ENCODE data around the gene ABCC1. TPM values are rescaled to one million over a fixed set of nuclear protein-coding genes. Genes with fewer than 3 reads are reported as not detected.
"Not testable (repeated sequence)": the region's sequence is repeated elsewhere in the genome, so short reads cannot be mapped to it uniquely, and the experiment has no call there.

The ABCC1 gene
- total RNA-seq, 1 donor from 2014 or later: 21.8 TPM

- DNase-seq (ENCODE audit: low spot score): no peak
Observed at GRCh38 chr16:16100631-16101030, 151.2 kb downstream of the ABCC1 start.

GRCh38 chr16:16101585-16101984 lies 152.2 kb downstream of the ABCC1 start:
- Mint-ChIP-seq H3K27me3 (ENCODE audit: unreplicated experiment) (peaks cover 2% of the 10 kb centered on the region), H3K4me1 (ENCODE audit: unreplicated experiment) (peaks cover 8% of the 10 kb centered on the region), H3K36me3 (ENCODE audit: low read depth, unreplicated experiment) (peaks cover 22% of the 10 kb centered on the region)

More at GRCh38 chr16:16100631-16101030, 151.2 kb downstream of the ABCC1 start:
- no peak overlapping the region for H3K27ac Mint-ChIP-seq (ENCODE audit: unreplicated experiment)
- peaks cover 2% of the 10 kb centered on the region for H3K27me3 Mint-ChIP-seq (ENCODE audit: unreplicated experiment)
- H3K4me3 Mint-ChIP-seq (ENCODE audit: unreplicated experiment): no peak overlapping the region
- no peaks in the 10 kb centered on the region for H3K9me3 Mint-ChIP-seq (ENCODE audit: unreplicated experiment)
- no peak for TF ChIP-seq CTCF (IDR thresholded peaks at IDR 0.05; ENCODE audit: unreplicated experiment)
- peaks cover 8% of the 10 kb centered on the region for H3K4me1 Mint-ChIP-seq (ENCODE audit: unreplicated experiment)
- H3K36me3 Mint-ChIP-seq (ENCODE audit: low read depth, unreplicated experiment): peaks cover 22% of the 10 kb centered on the region

GRCh38 chr16:16102738-16103137 lies 153.3 kb downstream of the ABCC1 start:
- TF ChIP-seq CTCF (IDR thresholded peaks at IDR 0.05; ENCODE audit: unreplicated experiment): no peak
- Mint-ChIP-seq H3K4me1 (ENCODE audit: unreplicated experiment) (peaks cover 8% of the 10 kb centered on the region), H3K36me3 (ENCODE audit: low read depth, unreplicated experiment) (peaks cover 22% of the 10 kb centered on the region), H3K9me3 (ENCODE audit: unreplicated experiment) (no peaks in the 10 kb centered on the region), H3K27ac (ENCODE audit: unreplicated experiment) (no peak overlapping the region), H3K4me3 (ENCODE audit: unreplicated experiment) (no peak overlapping the region), H3K27me3 (ENCODE audit: unreplicated experiment) (peaks cover 2% of the 10 kb centered on the region)
- no peak for DNase-seq (ENCODE audit: low spot score)

More at GRCh38 chr16:16101585-16101984, 152.2 kb downstream of the ABCC1 start:
- no peak overlapping the region for H3K27ac Mint-ChIP-seq (ENCODE audit: unreplicated experiment)
- no peak overlapping the region for H3K4me3 Mint-ChIP-seq (ENCODE audit: unreplicated experiment)
- no peak for DNase-seq (ENCODE audit: low spot score)
- H3K9me3 Mint-ChIP-seq (ENCODE audit: unreplicated experiment): no peaks in the 10 kb centered on the region
- no peak for TF ChIP-seq CTCF (IDR thresholded peaks at IDR 0.05; ENCODE audit: unreplicated experiment)

DNA sequence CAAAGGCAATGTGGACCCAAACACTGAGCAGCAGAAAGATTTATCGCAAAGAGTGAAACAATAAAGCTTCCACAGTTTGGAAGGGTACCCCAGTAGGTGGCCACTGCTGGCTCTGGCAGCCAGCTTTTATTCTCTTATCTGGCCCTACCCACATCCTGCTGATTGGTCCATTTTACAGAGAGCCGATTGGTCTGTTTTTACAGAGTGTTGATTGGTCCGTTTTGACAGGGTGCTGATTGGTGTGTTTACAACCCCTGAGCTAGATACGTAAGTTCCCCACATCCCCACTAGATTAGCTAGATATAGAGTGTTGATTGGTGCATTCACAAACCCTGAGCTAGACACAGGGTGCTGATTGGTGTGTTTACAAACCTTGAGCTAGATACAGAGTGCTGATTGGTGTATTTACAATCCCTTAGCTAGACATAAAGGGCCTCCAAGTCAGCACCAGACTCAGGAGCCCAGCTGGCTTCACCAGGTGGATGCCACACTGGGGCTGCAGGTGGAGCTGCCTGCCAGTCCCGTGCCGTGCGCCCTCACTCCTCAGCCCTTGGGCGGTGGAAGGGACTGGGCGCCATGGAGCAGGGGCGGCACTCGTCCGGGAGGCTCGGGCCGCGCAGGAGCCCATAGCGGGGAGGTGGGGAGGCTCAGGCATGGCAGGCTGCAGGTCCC lies 154.9 kb downstream of the ABCC1 start:
- H3K4me1 Mint-ChIP-seq (ENCODE audit: unreplicated experiment); H3K9me3 Mint-ChIP-seq (ENCODE audit: unreplicated experiment); H3K27me3 Mint-ChIP-seq (ENCODE audit: unreplicated experiment); H3K27ac Mint-ChIP-seq (ENCODE audit: unreplicated experiment); H3K4me3 Mint-ChIP-seq (ENCODE audit: unreplicated experiment); DNase-seq (ENCODE audit: low spot score): not testable (repeated sequence)
- H3K36me3 Mint-ChIP-seq (ENCODE audit: low read depth, unreplicated experiment): peaks cover 17% of the 10 kb centered on the region

DNA sequence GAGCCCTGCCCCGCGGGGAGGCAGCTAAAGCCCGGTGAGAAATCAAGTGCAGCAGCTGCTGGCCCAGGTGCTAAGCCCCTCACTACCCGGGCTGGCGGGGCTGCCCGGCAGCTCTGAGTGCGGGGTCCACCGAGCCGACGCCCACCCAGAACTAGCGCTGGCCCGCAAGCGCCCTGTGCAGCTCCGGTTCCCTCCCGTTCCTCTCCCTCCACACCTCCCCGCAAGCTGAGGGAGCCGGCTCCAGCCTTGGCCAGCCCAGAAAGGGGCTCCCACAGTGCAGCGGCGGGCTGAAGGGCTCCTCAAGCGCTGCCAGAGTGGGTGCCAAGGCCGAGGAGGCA lies 155.4 kb downstream of the ABCC1 start:
- not testable (repeated sequence) for H3K4me3 Mint-ChIP-seq (ENCODE audit: unreplicated experiment); H3K27ac Mint-ChIP-seq (ENCODE audit: unreplicated experiment); H3K9me3 Mint-ChIP-seq (ENCODE audit: unreplicated experiment); DNase-seq (ENCODE audit: low spot score); H3K27me3 Mint-ChIP-seq (ENCODE audit: unreplicated experiment); H3K4me1 Mint-ChIP-seq (ENCODE audit: unreplicated experiment)
- H3K36me3 Mint-ChIP-seq (ENCODE audit: low read depth, unreplicated experiment): peaks cover 17% of the 10 kb centered on the region

- Mint-ChIP-seq H3K27me3 (ENCODE audit: unreplicated experiment) (peaks cover 5% of the 10 kb centered on the region), H3K4me1 (ENCODE audit: unreplicated experiment) (no peaks in the 10 kb centered on the region), H3K27ac (ENCODE audit: unreplicated experiment) (no peak overlapping the region), H3K4me3 (ENCODE audit: unreplicated experiment) (no peak overlapping the region), H3K36me3 (ENCODE audit: low read depth, unreplicated experiment) (peaks cover 17% of the 10 kb centered on the region), H3K9me3 (ENCODE audit: unreplicated experiment) (no peaks in the 10 kb centered on the region)
- TF ChIP-seq CTCF (IDR thresholded peaks at IDR 0.05; ENCODE audit: unreplicated experiment): no peak
- no peak for DNase-seq (ENCODE audit: low spot score)
Observed at GRCh38 chr16:16105646-16106045, 156.2 kb downstream of the ABCC1 start.

Data from endothelial cell (in vitro differentiated cells).